ENCODE data around the gene LMO1.

- TF ChIP-seq CTCF (IDR thresholded peaks at IDR 0.05) (no peak), POLR2A (IDR thresholded peaks at IDR 0.05) (no peak)
Measured at GRCh38 chr11:8283100-8283464, 19.4 kb upstream of the LMO1 start.

Measured in heart left ventricle (tissue), 13 donors.